AG09309 (cell line): ENCODE data around the gene FOXJ3.

ENCODE experiments used
- DNase-seq: peaks from one replicate; pipeline ENCODE4 v3.0.0-alpha.2; 2010; ENCODE audit warnings: low read depth
- H3K4me3 ChIP-seq: 2 replicates; pipeline ENCODE4 v1.5.1; 2011; ENCODE audit warnings: mild to moderate bottlenecking, low read depth, low read length, moderate library complexity; ENCODE audit not compliant: control insufficient read depth
- CTCF ChIP-seq: IDR thresholded peaks from 2 replicates; pipeline ENCODE4 v1.5.1; 2011; ENCODE audit warnings: mild to moderate bottlenecking, low read depth, low read length, inconsistent platforms; ENCODE audit not compliant: insufficient read depth, control insufficient read depth; ENCODE audit errors: missing control alignments

The FOXJ3 gene

DNA sequence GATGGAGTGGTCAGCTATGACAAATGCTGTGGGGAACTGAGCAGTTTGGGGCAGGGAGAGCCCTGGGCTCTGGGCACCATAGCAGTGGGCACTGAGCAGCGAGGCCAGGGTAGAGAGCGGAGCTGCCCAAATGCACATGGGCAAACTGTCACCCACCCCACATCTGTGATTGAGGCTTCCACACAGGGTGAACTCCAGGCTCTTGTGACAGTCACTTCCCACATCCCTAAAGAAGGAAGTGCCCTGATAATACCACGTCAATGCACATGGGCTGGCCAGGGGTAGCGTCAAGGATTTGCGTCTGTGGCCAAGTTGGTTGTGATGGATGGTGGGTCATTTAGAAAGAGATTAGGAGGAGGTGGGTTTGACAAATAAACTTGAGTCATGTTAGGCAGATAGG, 184.4 kb downstream of the FOXJ3 start:
- no peak overlapping the region for H3K4me3 ChIP-seq
- no peak for DNase-seq
- TF ChIP-seq CTCF: no peak

- no peak for DNase-seq
- TF ChIP-seq CTCF: no peak
- H3K4me3 ChIP-seq: no peak overlapping the region
Observed at GRCh38 chr1:42148166-42148565, 186.9 kb downstream of the FOXJ3 start.

DNA sequence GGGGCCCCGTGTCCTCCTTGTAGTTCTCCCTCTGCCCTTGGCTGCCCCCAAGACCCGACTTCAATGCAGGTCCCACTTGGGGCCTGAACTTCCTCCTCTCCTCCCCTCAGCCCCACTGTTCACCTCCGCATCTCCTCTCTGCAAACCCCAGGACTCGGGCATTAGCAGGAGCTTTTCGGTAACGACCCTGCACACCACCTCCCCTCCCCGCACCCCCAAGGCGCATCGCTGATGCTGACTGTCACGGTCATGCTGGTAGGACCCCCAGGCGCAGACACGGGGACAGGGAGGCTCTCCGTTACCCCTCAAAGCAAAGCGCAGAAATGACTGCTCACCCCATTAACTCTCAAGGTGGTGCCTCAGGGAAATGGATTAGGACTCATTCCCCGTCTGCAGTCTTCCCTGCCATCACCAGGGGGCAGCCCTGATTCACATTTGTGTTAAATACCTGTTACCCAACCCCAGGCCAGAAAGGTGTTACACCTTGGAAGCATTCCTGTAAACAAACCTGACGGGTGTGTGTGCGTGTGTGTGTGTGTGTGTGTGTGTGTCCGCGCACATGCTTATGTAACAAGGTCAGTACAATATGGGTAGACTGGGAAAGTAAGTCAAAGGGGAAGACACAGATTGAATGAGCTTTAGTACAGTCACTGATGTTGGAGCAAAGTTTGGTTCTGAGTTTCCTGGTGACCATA, 188.3 kb downstream of the FOXJ3 start:
- no peak for DNase-seq
- no peak overlapping the region for H3K4me3 ChIP-seq
- peak; percentile 85 for TF ChIP-seq CTCF

DNA sequence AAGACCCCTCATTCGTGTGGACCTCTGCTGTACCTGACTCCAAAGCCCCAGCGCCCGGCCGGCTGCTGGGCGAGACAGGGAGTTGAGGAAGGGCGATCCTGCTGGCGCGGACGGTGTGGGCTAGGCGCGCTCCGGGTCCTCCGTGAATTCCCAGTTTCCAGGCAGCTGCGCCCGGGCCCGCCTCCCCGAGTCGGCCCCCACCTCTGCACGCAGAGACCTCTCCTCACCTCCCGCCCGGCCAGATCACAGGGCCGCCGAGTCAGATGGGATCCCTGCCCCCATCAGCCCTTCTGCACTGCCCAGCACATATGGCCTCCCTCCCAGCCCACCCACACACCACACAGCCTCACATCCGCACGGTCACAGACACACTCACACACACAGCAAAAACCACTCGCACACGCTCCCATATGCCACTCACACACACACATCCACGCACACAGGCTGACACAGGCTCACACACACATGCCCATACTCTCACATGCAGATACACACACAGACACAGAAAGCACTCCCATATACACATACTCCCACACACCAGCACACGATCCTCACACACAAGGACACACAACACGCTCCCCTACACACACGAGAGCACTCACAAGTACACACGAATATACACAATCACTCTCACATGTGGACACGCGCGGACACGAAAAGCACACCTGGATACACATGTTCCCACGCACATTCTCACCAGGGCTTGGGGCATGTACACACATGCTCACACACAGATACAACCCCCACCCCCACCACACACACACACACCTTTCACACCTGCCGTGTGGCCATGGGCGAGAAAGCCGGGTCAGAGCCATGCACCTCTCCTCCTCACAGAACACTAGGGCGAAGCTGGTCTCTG, 189.0 kb downstream of the FOXJ3 start:
- H3K4me3 ChIP-seq: no peak overlapping the region
- DNase-seq: no peak
- no peak for TF ChIP-seq CTCF

DNA sequence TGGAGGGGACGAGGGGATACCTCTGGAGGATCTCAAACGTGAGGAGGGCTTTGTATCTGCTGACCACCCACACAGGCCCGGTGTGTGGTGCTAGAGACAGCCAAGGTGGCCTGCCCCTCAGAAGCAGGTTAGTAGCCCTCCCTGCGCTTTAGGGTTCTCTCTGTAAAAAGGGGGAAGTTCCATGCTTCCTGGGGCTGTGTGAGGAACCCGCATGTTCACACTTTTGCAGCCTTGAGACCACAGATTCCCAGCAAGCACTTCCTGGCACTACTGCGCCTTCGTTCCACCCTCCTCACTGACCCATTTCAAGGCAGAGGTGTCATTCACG, 189.7 kb downstream of the FOXJ3 start:
- no peak for TF ChIP-seq CTCF
- H3K4me3 ChIP-seq: no peak overlapping the region
- no peak for DNase-seq

DNA sequence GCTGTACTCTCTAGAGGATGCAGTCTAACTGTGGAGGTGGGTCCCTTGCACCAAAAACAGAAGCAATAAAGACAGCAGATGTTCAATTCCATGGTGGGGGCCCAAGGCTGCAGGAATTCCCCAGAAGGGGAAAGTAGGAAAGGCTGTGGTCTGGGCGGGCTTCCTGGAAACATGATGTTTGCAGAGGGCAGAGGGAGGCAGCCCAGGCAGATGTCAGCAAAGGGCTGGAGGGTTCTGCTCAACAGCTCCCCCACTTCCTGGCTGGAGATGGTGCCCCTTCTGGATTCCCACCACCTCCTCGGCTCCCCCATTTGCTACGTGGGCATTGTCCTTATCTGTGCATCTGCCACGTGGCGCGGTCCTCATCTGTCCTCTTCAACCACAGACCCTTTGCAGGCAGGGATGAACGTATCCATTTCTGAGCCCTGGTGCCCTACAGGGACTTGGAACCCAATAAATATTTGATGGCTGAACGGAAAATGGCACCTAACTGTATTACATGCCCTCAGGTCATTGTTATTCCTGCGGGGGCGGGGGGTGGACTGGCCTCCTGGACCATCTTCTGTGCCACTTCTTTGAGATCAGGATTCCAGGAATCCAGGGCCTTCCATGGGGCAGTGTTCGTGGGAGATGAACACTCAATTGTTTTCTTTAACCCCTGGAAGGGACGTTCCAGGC, 190.2 kb downstream of the FOXJ3 start:
- H3K4me3 ChIP-seq: no peak overlapping the region
- no peak for DNase-seq
- TF ChIP-seq CTCF: no peak
